Keratinocyte (primary cell): Measurements from ENCODE around the gene SHROOM3. TPM values are rescaled to one million over a fixed set of nuclear protein-coding genes. Genes with fewer than 3 reads are reported as not detected.

ENCODE experiments used
- DNase-seq: peaks from one replicate; pipeline ENCODE4 v3.0.0-alpha.2; 2011; ENCODE audit warnings: low read depth, missing footprints, low spot score
- FAIRE-seq: peaks from 2 replicates; lab custom pipeline; 2011; peaks lifted over from hg19 to GRCh38; lab: Jason Lieb, UNC
- H2AFZ ChIP-seq: 2 replicates; pipeline ENCODE4 v1.6.0; 2012; ENCODE audit warnings: low read length, control low read depth, inconsistent platforms; ENCODE audit not compliant: control insufficient read depth
- H3K27ac ChIP-seq: 2 replicates; pipeline ENCODE4 v1.5.1; 2011; ENCODE audit warnings: low read length; ENCODE audit not compliant: control insufficient read depth, insufficient read depth
- H3K27me3 ChIP-seq: 3 replicates; pipeline ENCODE4 v1.6.0; 2011; ENCODE audit warnings: low read length; ENCODE audit not compliant: control insufficient read depth, insufficient read depth; ENCODE audit errors: extremely low read depth
- H3K36me3 ChIP-seq, 2 experiments: 2 replicates in 1 of 2; 3 replicates in 1 of 2; pipeline ENCODE4 v1.5.1; 2011; ENCODE audit warnings: low read length in 2 of 2, mild to moderate bottlenecking in 1 of 2; ENCODE audit not compliant: control insufficient read depth in 2 of 2, insufficient read depth in 2 of 2; ENCODE audit errors: extremely low read depth in 1 of 2
- H3K4me1 ChIP-seq: 3 replicates; pipeline ENCODE4 v1.5.1; 2011; ENCODE audit warnings: low read length; ENCODE audit not compliant: control insufficient read depth, insufficient read depth; ENCODE audit errors: extremely low read depth
- H3K4me2 ChIP-seq: 3 replicates; pipeline ENCODE4 v1.6.0; 2011; ENCODE audit warnings: low read depth, low read length; ENCODE audit not compliant: control insufficient read depth, insufficient read depth; ENCODE audit errors: extremely low read depth
- H3K4me3 ChIP-seq, 3 experiments: fragments of 200-600 bp in 1 of 3; sonication (generic) in 1 of 3; 2 replicates in 2 of 3; 3 replicates in 1 of 3; pipeline ENCODE4 v1.5.1; 2011 to 2016; ENCODE audit warnings: low read length in 3 of 3, mild to moderate bottlenecking in 3 of 3, control low read depth in 2 of 3, inconsistent platforms in 1 of 3, low read depth in 1 of 3, mixed read lengths in 1 of 3, mixed run types in 1 of 3, moderate library complexity in 1 of 3; ENCODE audit not compliant: control insufficient read depth in 2 of 3, insufficient read depth in 2 of 3; ENCODE audit errors: extremely low read depth in 1 of 3
- H3K79me2 ChIP-seq: 2 replicates; pipeline ENCODE4 v1.6.0; 2012; ENCODE audit warnings: low read length; ENCODE audit not compliant: control insufficient read depth, insufficient read depth
- H3K9ac ChIP-seq: 3 replicates; pipeline ENCODE4 v1.6.0; 2011; ENCODE audit warnings: low read length; ENCODE audit not compliant: control insufficient read depth, insufficient read depth; ENCODE audit errors: extremely low read depth
- H3K9me1 ChIP-seq: 3 replicates; pipeline ENCODE4 v1.6.0; 2011; ENCODE audit warnings: low read length; ENCODE audit not compliant: control insufficient read depth, insufficient read depth; ENCODE audit errors: extremely low read depth
- H3K9me3 ChIP-seq: 2 replicates; pipeline ENCODE4 v1.5.1; 2012; ENCODE audit warnings: low read depth, low read length; ENCODE audit not compliant: control insufficient read depth
- H4K20me1 ChIP-seq: 3 replicates; pipeline ENCODE4 v1.6.0; 2011; ENCODE audit warnings: low read length; ENCODE audit not compliant: control insufficient read depth, insufficient read depth; ENCODE audit errors: extremely low read depth
- CTCF ChIP-seq, 3 experiments: IDR thresholded peaks in 1 of 3; conservative IDR thresholded peaks in 1 of 3; optimal IDR thresholded peaks in 1 of 3; 2 replicates in 2 of 3; 3 replicates in 1 of 3; pipeline versions ENCODE3 to v1.5.1; 2011; ENCODE audit warnings: low read length in 3 of 3, mild to moderate bottlenecking in 3 of 3, moderate library complexity in 2 of 3, control low read depth in 1 of 3, inconsistent platforms in 1 of 3; ENCODE audit not compliant: insufficient read depth in 2 of 3; ENCODE audit errors: extremely low read depth in 1 of 3
- EZH2 ChIP-seq: IDR thresholded peaks from one replicate; pipeline ENCODE4 v1.6.1; 2012; ENCODE audit warnings: inconsistent platforms, mild to moderate bottlenecking, low read length, moderate library complexity
- dilution Hi-C: fragments of 300-500 bp; cut with MboI; formaldehyde crosslinking; loops from one replicate; pipeline ENCODE4 v1.7.0; 2020; ENCODE audit warnings: low sequenced_read_pairs; ENCODE audit not compliant: extremely low pct_ligation_motif_present
- polyA plus RNA-seq, 5 experiments: library from polyadenylated mRNA; depleted of rRNA in 3 of 5; stranded (reverse) in 3 of 5; stranded (forward) in 1 of 5; unstranded in 1 of 5; fragments of >200 nt; gene quantifications; 1 replicate in 1 of 5; 2 replicates in 3 of 5; 3 replicates in 1 of 5; pipeline versions ENCODE4 v1.2.1 to v1.2.3, GENCODE V29; 2011 to 2012; ENCODE audit warnings: missing spikeins in 2 of 5, low read depth in 1 of 5, low replicate concordance in 1 of 5

The SHROOM3 gene
- polyA plus RNA-seq, 1 donor (not counting 4 experiments of a cell fraction or from before 2014, with no cell fraction given) = 4.9 TPM

- no peaks in the 10 kb centered on the region for H3K79me2 ChIP-seq
- H3K27ac ChIP-seq = no peak overlapping the region
- no peaks in the 10 kb centered on the region for H3K9me1 ChIP-seq
- H3K4me1 ChIP-seq = no peaks in the 10 kb centered on the region
- dilution Hi-C loops = no loop called here
- DNase-seq (no peak), FAIRE-seq (no peak)
- no peaks in the 10 kb centered on the region for H3K36me3 ChIP-seq
- H3K27me3 ChIP-seq = peaks cover 3% of the 10 kb centered on the region
- TF ChIP-seq EZH2 = no peak
- no peak for TF ChIP-seq CTCF (optimal IDR thresholded peaks at IDR 0.05 in 1 of 3, IDR thresholded peaks at IDR 0.05 in 1 of 3, conservative IDR thresholded peaks at IDR 0.05 in 1 of 3; ENCODE audit: extremely low read depth in 1 of 3, insufficient read depth in 2 of 3, low read length in 3 of 3)
- no peak overlapping the region for H3K4me3 ChIP-seq
- no peak overlapping the region for H2AFZ ChIP-seq
- H3K9me3 ChIP-seq = no peaks in the 10 kb centered on the region
- no peak overlapping the region for H3K9ac ChIP-seq
- no peaks in the 10 kb centered on the region for H4K20me1 ChIP-seq
- H3K4me2 ChIP-seq = no peak overlapping the region
Measured at GRCh38 chr4:76448211-76448610, 13.2 kb downstream of the SHROOM3 start.

DNA sequence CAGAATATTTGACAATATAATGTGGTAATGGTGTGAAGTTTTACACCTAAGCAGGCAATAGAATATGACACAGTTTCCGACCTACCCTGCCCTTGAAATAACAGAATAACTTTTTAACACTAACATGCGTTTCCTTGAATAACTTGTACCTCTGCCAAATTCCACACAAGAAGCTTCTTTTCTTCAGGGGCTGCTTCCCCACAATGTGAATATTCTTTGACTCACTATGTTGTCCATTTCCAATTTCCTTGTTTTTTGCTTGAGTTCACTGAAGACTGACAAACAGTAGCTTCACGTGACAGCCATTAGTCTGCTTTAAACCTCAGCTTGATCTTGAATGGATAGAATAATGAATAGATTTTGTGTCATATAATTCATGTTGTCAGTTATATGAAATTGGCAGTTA lies 14.3 kb downstream of the SHROOM3 start:
- H3K27ac ChIP-seq = no peak overlapping the region
- no peak for TF ChIP-seq CTCF (optimal IDR thresholded peaks at IDR 0.05 in 1 of 3, IDR thresholded peaks at IDR 0.05 in 1 of 3, conservative IDR thresholded peaks at IDR 0.05 in 1 of 3; ENCODE audit: extremely low read depth in 1 of 3, insufficient read depth in 2 of 3, low read length in 3 of 3)
- TF ChIP-seq EZH2 = no peak
- no peaks in the 10 kb centered on the region for H3K79me2 ChIP-seq
- no peaks in the 10 kb centered on the region for H3K27me3 ChIP-seq
- FAIRE-seq (no peak), DNase-seq (no peak)
- H4K20me1 ChIP-seq = no peaks in the 10 kb centered on the region
- H3K36me3 ChIP-seq = no peaks in the 10 kb centered on the region
- H3K4me1 ChIP-seq = no peaks in the 10 kb centered on the region
- no peaks in the 10 kb centered on the region for H3K9me3 ChIP-seq
- dilution Hi-C loops = no loop called here
- no peaks in the 10 kb centered on the region for H3K9me1 ChIP-seq
- no peak overlapping the region for H3K4me2 ChIP-seq
- H3K4me3 ChIP-seq = no peak overlapping the region
- H3K9ac ChIP-seq = no peak overlapping the region
- H2AFZ ChIP-seq = no peak overlapping the region
